AG04449 (cell line): ENCODE data around the gene SLC15A5.

Source experiments
- CTCF ChIA-PET: fragments of 350-600 bp; formaldehyde crosslinking; extraction: SDS; loops from one replicate; lab custom pipeline; 2021; ENCODE audit warnings: antibody characterized with exemption; lab: Yijun Ruan, JAX
- POLR2A ChIA-PET: fragments of 400-600, 350-600 bp; formaldehyde crosslinking; extraction: SDS; loops from one replicate; lab custom pipeline; 2020; ENCODE audit warnings: antibody characterized with exemption, inconsistent platforms; lab: Yijun Ruan, JAX
- DNase-seq: peaks from one replicate; pipeline ENCODE4 v3.0.0-alpha.2; 2010; ENCODE audit warnings: low read depth, low spot score
- H3K4me3 ChIP-seq: 2 replicates; pipeline ENCODE4 v1.5.1; 2011; ENCODE audit warnings: low read depth, mild to moderate bottlenecking, control low read depth, low read length
- CTCF ChIP-seq: IDR thresholded peaks from one replicate; pipeline ENCODE4 v1.5.1; 2011; ENCODE audit warnings: mild to moderate bottlenecking, moderate library complexity, low read length, control low read depth, inconsistent platforms; ENCODE audit not compliant: insufficient read depth; ENCODE audit errors: missing control alignments

The SLC15A5 gene

GRCh38 chr12:16238661-16239060 is 38.8 kb downstream of the SLC15A5 start:
- POLR2A ChIA-PET = no interaction called here
- CTCF ChIA-PET = no interaction called here
- TF ChIP-seq CTCF = no peak
- no peak overlapping the region for H3K4me3 ChIP-seq
- no peak for DNase-seq

DNA sequence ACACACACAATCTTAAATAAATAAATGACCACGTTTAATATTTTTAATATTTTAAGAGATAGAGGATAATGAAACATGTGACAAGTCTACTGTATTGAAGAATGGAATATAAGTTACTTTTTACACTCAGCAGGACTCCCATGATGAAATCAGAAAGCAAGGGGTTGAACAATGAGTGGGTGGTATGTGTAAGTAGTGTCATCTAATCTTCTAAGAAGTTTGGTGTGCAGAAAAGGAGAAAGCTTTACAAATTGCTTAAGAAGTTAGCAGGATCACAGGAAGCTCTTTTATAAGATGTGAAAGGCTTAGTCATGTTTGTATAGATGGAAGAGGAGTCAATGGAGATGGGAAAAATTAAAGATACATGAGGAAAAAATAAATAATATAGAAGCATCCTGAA is 47.8 kb downstream of the SLC15A5 start:
- CTCF ChIA-PET = no interaction called here
- POLR2A ChIA-PET = no interaction called here
- H3K4me3 ChIP-seq = no peak overlapping the region
- no peak for DNase-seq
- no peak for TF ChIP-seq CTCF

DNA sequence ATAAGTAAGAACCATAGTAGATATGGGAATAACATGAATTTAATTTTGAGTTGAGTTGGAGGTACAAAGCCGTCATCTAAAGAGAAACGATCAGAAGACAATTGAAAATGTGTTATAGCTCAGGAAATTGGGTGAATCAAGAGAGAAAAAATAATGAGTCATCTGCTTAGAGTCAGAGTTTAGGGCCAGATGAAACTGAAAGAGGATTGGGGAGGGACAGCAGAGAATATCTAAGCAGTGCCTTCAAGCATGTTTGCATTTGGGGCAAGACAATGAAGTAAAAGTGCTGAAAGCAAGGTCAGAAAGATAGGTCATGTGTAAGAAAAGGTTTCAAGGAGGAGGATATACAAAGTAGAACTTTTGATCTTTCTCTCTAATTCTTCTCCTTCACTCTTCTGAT is 49.4 kb downstream of the SLC15A5 start:
- TF ChIP-seq CTCF = no peak
- ChIA-PET POLR2A (no interaction called here), CTCF (no interaction called here)
- no peak overlapping the region for H3K4me3 ChIP-seq
- no peak for DNase-seq

DNA sequence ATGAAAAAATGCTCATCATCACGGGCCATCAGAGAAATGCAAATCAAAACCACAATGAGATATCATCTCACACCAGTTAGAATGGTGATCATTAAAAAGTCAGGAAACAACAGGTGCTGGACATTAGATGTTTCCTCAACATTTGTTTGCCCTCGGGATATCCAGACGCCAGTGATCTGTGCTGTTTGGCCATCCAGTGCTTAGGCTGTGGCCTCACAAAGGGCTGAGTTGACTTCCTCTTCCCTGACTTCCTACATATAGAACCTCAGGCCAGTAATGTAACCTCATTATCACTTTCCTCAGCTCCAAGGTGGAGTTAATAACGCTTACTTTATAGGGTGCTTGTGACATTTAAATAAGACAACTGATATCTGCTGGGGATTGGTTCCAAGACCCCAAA is 51.8 kb downstream of the SLC15A5 start:
- POLR2A ChIA-PET = no interaction called here
- CTCF ChIA-PET = no interaction called here
- TF ChIP-seq CTCF = no peak
- no peak for DNase-seq
- no peak overlapping the region for H3K4me3 ChIP-seq

- ChIA-PET CTCF (interaction anchor here (0.7 kb wide), 1 partner anchor 31 kb away, joined by 3 read pairs; no protein-coding TSS in a partner anchor), POLR2A (no interaction called here)
- no peak for TF ChIP-seq CTCF
- no peak overlapping the region for H3K4me3 ChIP-seq
- DNase-seq = no peak
These were observed 53.3 kb downstream of the SLC15A5 start for GRCh38 chr12:16224196-16224595.

DNA sequence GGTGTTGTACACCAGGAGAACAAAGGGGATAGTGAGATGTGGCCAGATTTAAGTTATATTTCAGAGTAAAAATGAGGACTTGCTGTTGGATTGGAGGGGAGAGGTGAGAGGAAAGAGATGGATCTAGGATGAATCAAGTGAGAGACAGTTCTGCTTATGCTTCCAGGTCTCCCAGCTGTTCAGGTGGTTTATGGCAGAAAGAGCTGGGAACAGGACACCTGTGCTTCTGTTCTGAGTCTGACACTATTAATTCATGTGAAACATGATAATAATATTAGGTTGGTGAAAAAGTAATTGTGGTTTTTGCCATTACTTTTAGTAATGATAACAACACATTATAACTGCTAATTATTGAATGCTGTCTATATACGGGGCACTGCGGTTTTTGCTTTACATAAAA is 55.7 kb downstream of the SLC15A5 start:
- DNase-seq = no peak
- TF ChIP-seq CTCF = no peak
- H3K4me3 ChIP-seq = no peak overlapping the region
- POLR2A ChIA-PET = no interaction called here
- CTCF ChIA-PET = no interaction called here
